Colonic mucosa (tissue), 4 donors: ENCODE data around the gene C19orf38. TPM values are rescaled to one million over a fixed set of nuclear protein-coding genes. Genes with fewer than 3 reads are reported as not detected.

Source experiments
- DNase-seq: peaks from one replicate; pipeline ENCODE4 v3.0.0-alpha.2; 2020
- H3K27ac ChIP-seq: fragments of 200-600 bp; one replicate; pipeline ENCODE4 v1.8.0; 2021
- H3K27me3 ChIP-seq: fragments of 200-600 bp; one replicate; pipeline ENCODE4 v1.8.0; 2021
- H3K36me3 ChIP-seq: fragments of 200-600 bp; one replicate; pipeline ENCODE4 v1.8.0; 2021
- H3K4me1 ChIP-seq: fragments of 200-600 bp; one replicate; pipeline ENCODE4 v1.8.0; 2021; ENCODE audit warnings: mild to moderate bottlenecking
- H3K4me3 ChIP-seq: fragments of 200-600 bp; one replicate; pipeline ENCODE4 v1.8.0; 2021
- H3K9ac ChIP-seq, 2 donors: one replicate each; pipeline ENCODE4 v1.7.0; 2013; ENCODE audit warnings: control low read depth in 2 of 2, low read depth in 2 of 2, low read length in 2 of 2
- H3K9me3 ChIP-seq: fragments of 200-600 bp; one replicate; pipeline ENCODE4 v1.8.0; 2021
- CTCF ChIP-seq: fragments of 200-600 bp; IDR thresholded peaks from one replicate; pipeline ENCODE4 v1.8.0; 2022; ENCODE audit warnings: antibody characterized with exemption, mild to moderate bottlenecking
- intact Hi-C: fragments of 100-400 bp; cut with DNase I; formaldehyde crosslinking; loops from one replicate; pipeline ENCODE4 v1.14.1; 2022
- total RNA-seq, 2 donors: library from RNA; stranded (reverse); fragmentation: NEBNext Ultra II Directional in 1 of 2; extraction: Animal tissue kit (Norgen Biotek cat#: 25700) in 1 of 2; gene quantifications; one replicate each; pipeline ENCODE4 v1.2.1, GENCODE V29; 2021
- donor health status: healthy.
- donor health status: DM: no; HTN: no; CAD: no.
- donor health status: DM: no; HTN: no; CAD: no.

Gene C19orf38
- total RNA-seq, 2 donors from 2014 or later, result 0.77 to 1.5 TPM

- Histone ChIP-seq H3K9me3 (no peaks in the 10 kb centered on the region), H3K27ac (peak overlapping the region; percentile 37), H3K4me1 (no peaks in the 10 kb centered on the region), H3K4me3 (no peak overlapping the region), H3K9ac (no peak overlapping the region), H3K36me3 (peaks cover 19% of the 10 kb centered on the region), H3K27me3 (no peaks in the 10 kb centered on the region)
- no peak for DNase-seq
- TF ChIP-seq CTCF, result no peak
- intact Hi-C loops, result no loop called here
Observed at GRCh38 chr19:10812902-10813404, 35.3 kb upstream of the C19orf38 start.

DNA sequence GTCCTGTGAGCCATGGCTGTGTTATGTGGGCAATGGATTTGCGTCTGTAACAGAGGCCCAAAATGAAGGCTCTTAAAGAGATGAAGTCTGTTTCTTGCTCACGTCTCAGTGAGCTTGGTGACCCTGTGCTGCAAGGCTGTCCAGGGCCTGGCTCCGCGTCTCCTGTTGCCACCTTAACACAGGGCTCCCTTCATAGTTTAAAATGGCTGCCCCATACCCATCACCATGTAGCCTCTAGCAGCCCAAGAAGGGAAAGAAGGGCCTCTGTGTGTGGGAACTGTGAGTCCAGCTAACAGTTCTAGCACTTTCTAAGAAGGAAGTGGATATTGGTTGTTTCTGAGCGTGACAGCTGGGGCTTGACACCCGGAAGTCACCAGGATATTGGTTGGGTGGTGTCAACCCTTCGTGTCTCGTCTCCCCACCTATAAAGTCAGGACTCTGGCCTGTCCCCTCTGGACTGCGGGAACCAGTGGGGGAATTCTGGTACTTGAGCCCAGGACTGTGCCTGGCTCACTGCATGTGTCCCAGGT lies 33.1 kb upstream of the C19orf38 start:
- DNase-seq, result no peak
- no peak for TF ChIP-seq CTCF
- intact Hi-C loops, result no loop called here
- H3K27ac ChIP-seq, result no peak overlapping the region
- H3K36me3 ChIP-seq, result peaks cover 24% of the 10 kb centered on the region
- H3K4me1 ChIP-seq, result no peaks in the 10 kb centered on the region
- H3K9me3 ChIP-seq, result no peaks in the 10 kb centered on the region
- no peak overlapping the region for H3K9ac ChIP-seq
- no peak overlapping the region for H3K4me3 ChIP-seq
- no peaks in the 10 kb centered on the region for H3K27me3 ChIP-seq

DNA sequence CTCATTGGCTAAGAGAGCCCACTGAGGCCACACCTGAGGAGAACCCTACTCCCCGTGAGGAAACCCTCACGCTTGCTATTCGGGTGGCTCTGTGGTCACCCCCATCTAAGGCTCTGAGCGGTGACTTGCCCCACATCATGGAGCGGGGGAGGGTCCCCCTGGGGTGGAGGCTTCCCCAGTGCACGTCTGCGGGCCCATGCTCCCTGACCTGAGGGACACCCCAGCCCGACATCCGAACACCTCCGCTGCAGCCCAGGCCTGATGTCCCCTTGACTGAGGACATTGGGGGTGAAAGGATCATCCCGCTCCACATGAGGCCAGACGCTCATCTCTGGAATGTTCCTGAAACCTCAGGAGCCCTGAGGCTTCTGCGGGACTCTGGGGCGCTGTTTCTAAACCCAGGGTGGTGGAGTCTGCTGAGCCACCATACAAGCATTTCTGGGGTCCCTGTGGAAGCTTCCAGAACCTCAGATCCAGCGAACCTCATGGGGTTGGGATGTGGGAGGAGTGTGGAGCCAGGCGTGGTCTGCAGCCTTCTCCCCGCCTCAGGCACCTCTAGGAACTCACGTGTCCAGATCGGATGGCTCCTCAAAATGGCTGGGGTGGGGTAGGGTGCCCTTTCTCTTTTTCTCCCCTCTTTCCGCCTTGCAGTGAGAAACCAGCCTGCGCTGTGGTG lies 32.1 kb upstream of the C19orf38 start:
- Histone ChIP-seq H3K9me3 (no peaks in the 10 kb centered on the region), H3K9ac (peak overlapping the region; percentile 46 to 53), H3K27ac (peak overlapping the region; percentile 65), H3K27me3 (no peaks in the 10 kb centered on the region), H3K36me3 (peaks cover 14% of the 10 kb centered on the region), H3K4me3 (peak overlapping the region; percentile 18), H3K4me1 (no peaks in the 10 kb centered on the region)
- no peak for TF ChIP-seq CTCF
- DNase-seq, result no peak
- intact Hi-C loops, result no loop called here

DNA sequence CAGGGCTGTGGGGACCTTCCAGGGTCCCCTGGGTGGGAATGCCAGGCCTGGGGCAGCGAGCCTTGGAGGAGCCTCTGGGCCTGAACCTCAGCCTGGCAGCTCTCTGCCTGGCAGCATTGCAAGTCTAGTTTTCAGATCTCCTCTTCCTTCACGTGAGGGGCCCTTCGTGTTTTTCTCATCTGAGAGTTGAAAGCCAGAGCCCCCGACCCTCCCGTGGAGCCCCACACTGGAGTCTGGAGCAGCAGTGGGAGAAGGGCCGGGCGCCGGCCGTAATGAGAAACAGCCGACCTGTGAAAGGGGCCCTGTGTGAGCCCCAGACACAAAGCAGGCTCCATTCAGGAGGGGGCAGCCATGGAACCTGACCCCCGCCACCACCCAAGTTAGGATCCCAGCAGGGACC lies 31.5 kb upstream of the C19orf38 start:
- no peak for TF ChIP-seq CTCF

DNA sequence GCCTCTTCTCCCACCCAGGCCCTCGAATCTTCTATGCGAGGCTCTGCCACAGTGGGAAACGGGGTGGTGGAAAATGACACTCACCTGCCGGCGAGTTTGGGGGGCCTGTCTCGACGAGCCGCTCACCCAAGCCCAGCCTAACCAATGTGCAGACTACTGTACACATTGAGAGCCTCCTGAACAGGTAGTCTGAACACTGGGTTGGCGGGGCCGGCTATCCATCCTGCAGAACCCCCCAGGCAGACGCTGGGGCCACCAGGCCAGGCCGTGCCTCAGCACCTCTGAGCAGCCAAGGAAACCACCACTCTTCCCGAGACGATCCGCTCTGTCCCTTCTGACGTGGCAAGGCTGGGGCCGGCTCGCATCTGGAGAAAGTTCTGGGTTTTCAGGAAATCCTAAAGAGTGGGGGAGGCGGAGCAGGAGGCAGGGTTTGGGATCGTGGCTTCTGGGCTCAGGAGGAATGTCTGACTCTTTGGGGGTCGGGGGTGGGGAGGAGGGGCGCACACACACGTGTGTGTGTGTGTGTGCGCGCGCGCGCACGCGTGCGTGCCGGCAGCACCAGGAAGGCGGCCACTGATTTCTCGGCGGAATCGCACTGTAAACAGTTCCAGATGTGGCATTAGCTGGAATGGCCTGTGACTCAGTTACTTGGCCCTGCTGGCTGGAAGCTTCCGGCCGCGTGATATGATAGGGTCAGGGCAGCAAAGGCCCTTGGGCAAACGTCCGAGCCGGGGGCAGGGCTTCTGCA lies 30.8 kb upstream of the C19orf38 start:
- H3K36me3 ChIP-seq, result peaks cover 14% of the 10 kb centered on the region
- intact Hi-C loops, result no loop called here
- H3K27ac ChIP-seq, result peak overlapping the region; percentile 65
- no peak for TF ChIP-seq CTCF
- no peaks in the 10 kb centered on the region for H3K4me1 ChIP-seq
- peak overlapping the region; percentile 46 to 64 for H3K9ac ChIP-seq
- H3K4me3 ChIP-seq, result peak overlapping the region; percentile 18
- DNase-seq, result peak; percentile 45
- no peaks in the 10 kb centered on the region for H3K9me3 ChIP-seq
- no peaks in the 10 kb centered on the region for H3K27me3 ChIP-seq

More for the DNA sequence above, 31.5 kb upstream of the C19orf38 start:
- Histone ChIP-seq H3K9ac (peak overlapping the region; percentile 46 to 64), H3K9me3 (no peaks in the 10 kb centered on the region), H3K4me3 (peak overlapping the region; percentile 18), H3K4me1 (no peaks in the 10 kb centered on the region), H3K27me3 (no peaks in the 10 kb centered on the region), H3K27ac (peak overlapping the region; percentile 65), H3K36me3 (peaks cover 10% of the 10 kb centered on the region)
- intact Hi-C loops, result no loop called here
- DNase-seq, result no peak
